Muscle layer of duodenum (tissue), 2 donors: ENCODE data around the gene BEX5.
"Not testable (repeated sequence)": the region's sequence is repeated elsewhere in the genome, so short reads cannot be mapped to it uniquely, and the experiment has no call there.

Experiments
- H3K27ac ChIP-seq: one replicate; pipeline ENCODE4 v1.7.0; 2013; ENCODE audit warnings: mild to moderate bottlenecking, low read length
- H3K27me3 ChIP-seq: one replicate; pipeline ENCODE4 v1.7.0; 2013; ENCODE audit warnings: low read depth, mild to moderate bottlenecking, control low read depth, low read length
- H3K36me3 ChIP-seq, 2 donors: one replicate each; pipeline ENCODE4 v1.7.0; 2013; ENCODE audit warnings: low read length in 2 of 2, control low read depth in 1 of 2, mild to moderate bottlenecking in 1 of 2; ENCODE audit not compliant: insufficient read depth in 2 of 2, control insufficient read depth in 1 of 2
- H3K4me1 ChIP-seq, 2 donors: one replicate each; pipeline ENCODE4 v1.7.0; 2013; ENCODE audit warnings: low read length in 2 of 2, mild to moderate bottlenecking in 2 of 2, control low read depth in 1 of 2, moderate library complexity in 1 of 2; ENCODE audit not compliant: insufficient read depth in 2 of 2, control insufficient read depth in 1 of 2
- H3K4me3 ChIP-seq, 2 donors: one replicate each; pipeline ENCODE4 v1.7.0; 2013; ENCODE audit warnings: low read length in 2 of 2, low read depth in 1 of 2, mild to moderate bottlenecking in 1 of 2
- H3K9me3 ChIP-seq, 2 donors: one replicate each; pipeline ENCODE4 v1.7.0; 2013; ENCODE audit warnings: low read length in 2 of 2, control low read depth in 1 of 2, mild to moderate bottlenecking in 1 of 2; ENCODE audit not compliant: control insufficient read depth in 1 of 2
- donor health status: healthy.

Gene BEX5

DNA sequence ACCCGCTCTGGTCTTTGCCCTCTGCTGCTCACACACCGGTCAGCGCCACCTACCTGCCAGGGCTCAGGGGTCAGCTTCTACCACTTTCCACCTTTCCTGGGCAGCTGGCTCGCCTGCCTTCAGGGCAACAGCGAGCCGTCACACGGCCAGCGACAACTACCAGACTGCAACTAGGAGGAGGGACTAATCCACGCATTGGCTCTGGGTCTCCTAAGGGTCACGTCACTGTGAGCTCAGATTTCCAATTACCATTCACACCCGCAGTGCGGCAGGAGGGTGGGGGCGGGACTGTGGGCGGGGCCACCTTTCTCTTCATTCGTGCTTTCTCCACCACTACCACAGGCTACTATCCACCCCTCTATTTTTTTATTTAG lies at the start of gene BEX5:
Gene BEX5 (minus strand): TSS at position 172 of the 374 bp plus-strand sequence. CDS start 1,712 bp downstream, outside the sequence.
- no peaks in the 10 kb centered on the region for H3K27me3 ChIP-seq
- H3K36me3 ChIP-seq = no peaks in the 10 kb centered on the region
- H3K4me1 ChIP-seq = no peaks in the 10 kb centered on the region
- H3K9me3 ChIP-seq = no peaks in the 10 kb centered on the region
- peak within 1 kb of the TSS; percentile 62 to 66 for H3K4me3 ChIP-seq
- H3K27ac ChIP-seq = no peak within 1 kb of the TSS

DNA sequence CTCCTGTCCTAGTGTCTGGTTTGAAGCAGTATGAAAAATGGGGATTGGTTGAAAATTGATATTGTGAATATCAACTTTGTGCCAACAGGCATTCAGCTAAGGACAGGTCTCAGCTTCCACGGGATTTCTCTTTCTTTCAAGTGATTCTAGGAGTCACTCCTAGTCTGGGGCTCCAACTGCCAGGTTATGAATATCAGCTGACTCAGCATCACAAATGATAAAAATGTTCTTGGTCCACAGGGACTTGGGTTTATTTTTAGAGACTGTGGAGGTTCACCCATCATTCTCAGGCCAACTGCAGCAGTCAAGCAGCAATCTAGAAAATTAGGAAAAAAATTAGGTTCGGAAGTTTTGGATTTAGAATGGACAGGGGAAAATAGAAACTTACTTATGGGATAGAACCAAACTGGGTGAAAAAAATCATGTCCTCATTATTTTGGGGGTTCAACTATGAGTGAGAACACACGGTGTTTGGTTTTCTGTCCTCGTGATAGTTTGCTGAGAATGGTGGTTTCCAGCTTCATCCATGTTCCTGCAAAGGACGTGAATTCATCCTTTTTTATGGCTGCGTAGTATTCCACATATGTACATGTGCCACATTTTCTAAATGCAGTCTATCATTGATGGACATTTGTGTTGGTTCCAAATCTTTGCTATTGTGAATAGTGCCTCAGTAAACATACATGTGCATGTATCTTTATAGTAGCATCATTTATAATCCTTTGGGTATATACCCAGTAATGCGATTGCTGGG lies 30.4 kb upstream of the BEX5 start:
- Histone ChIP-seq H3K9me3 (no peaks in the 10 kb centered on the region), H3K27ac (no peak overlapping the region), H3K36me3 (no peaks in the 10 kb centered on the region), H3K27me3 (no peaks in the 10 kb centered on the region), H3K4me3 (no peak overlapping the region), H3K4me1 (no peaks in the 10 kb centered on the region)

DNA sequence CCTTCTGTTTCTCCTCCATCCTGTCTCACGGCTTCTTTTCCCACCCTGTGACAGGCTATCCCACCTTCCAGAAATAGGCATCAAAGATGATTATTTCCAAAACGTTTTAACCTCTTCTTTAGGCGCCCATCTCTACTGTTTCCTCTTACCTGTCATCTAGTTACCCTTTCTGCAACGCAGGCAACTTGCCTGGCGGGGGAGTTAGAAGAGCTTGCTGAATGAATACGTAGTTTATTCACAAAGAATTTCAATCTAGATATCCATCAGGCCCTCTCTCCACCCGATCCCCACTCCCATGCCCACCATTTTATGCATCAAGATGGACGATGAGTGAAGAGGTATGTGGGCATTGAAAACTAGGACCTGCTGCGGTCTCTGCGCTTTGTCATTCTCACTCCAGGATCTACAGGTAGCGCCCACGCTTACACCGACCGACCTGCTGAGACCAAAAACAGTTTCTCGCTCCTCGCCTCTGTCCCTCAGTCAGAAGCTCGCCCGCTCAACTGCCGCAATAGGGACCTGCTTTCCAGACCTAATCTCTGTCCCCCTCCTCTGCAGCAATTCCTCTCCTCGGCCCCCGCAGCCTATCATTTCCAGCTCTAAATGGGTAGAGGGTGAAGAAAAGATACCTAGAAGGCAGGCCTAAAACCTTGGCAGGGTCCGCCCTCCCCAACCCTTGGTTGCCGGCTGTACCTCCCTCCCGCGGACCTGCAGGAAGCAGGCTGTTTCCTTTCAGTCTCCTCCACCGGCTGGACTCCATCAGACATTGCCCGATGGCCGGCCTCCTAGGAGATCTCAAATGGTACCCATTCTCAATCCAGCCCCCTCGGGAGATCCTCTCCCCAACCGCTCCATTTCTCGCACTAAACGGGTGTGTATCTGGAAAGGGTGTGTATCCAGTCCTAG lies 624 bp downstream of the BEX5 start:
- H3K9me3 ChIP-seq = no peaks in the 10 kb centered on the region
- H3K27ac ChIP-seq = no peak overlapping the region
- peak overlapping the region; percentile 62 to 66 for H3K4me3 ChIP-seq
- no peaks in the 10 kb centered on the region for H3K36me3 ChIP-seq
- H3K4me1 ChIP-seq = no peaks in the 10 kb centered on the region
- no peaks in the 10 kb centered on the region for H3K27me3 ChIP-seq

DNA sequence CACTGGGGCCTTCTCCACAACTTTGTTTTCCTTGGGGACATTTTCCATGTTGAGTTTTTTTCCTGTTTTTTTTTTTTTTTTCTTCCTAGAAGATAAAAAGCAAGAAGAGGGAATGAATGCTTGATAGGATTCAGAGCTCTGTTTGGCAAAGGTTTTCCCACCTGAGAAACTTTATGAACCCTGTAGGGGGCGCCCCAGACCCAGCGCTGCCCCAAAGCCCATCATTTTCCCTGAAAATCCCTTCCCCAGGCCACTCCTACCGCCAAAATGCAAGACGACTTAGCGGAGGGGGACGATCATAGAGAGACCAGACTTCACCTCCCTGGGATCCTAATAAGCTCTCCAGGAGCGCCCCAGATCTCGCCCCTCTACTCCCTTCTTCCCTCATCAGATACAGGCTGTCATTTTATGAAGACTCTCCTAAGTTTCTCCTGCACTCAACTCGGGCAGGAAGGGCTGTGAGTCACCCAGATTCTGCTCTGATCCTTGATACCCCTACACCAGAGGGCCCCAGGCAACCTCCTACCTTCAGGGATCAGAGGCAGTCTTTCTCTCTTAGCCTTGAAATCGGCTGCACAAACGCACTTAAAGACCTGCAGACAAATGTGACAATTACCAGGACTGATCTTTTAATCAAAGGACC lies 1.4 kb downstream of the BEX5 start:
- Histone ChIP-seq H3K4me1 (no peaks in the 10 kb centered on the region), H3K9me3 (no peaks in the 10 kb centered on the region), H3K27me3 (no peaks in the 10 kb centered on the region), H3K27ac (no peak overlapping the region), H3K36me3 (no peaks in the 10 kb centered on the region), H3K4me3 (peak overlapping the region in 1 of 2 donors; percentile 66)

DNA sequence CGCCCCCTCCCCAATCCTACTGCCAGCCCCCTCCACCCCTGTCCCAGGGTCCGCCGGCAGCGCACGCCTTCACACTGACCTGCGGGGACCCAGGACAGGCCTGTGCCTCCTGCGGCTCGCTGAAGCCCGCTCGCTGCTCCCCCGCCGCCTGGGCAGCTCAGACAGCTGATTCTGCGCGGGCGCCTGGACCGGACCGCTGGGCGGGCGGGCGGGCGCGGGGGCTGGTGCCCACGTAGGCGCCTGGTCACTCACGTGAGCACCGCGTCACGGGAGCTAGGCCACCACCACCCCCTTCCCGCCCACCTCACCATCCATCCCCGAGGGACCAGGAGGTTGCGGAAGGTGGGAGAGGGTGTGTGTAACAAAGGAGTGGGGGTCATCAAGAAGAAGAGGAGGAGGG lies 13.5 kb downstream of the BEX5 start, which contains the start of gene TCEAL6:
Gene TCEAL6 (minus strand): TSS at position 208 of the 400 bp plus-strand sequence.
- H3K4me3 ChIP-seq, H3K4me1 ChIP-seq, H3K27ac ChIP-seq, H3K27me3 ChIP-seq, H3K9me3 ChIP-seq, H3K36me3 ChIP-seq: not testable (repeated sequence)

DNA sequence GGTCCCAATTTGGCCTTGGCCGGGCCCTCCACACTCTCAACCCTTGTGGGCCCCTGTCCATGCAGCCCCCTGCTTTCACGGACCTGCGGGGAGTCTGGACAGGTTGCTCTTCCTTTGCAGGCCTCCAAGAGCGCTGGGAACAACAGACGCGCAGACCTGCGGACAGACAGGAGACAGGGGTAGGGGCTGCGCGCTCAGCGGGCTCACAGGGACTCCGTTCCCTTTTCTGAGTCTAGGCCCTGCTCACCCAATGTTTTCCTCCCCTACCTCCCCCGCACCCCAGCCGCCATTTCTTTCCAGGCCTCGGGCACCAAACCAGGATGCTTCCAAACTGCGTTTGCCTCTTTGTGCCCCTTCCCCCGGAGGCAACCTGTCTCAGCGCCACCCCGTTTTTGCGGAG lies 14.1 kb downstream of the BEX5 start:
- not testable (repeated sequence) for H3K27me3 ChIP-seq, H3K9me3 ChIP-seq, H3K4me3 ChIP-seq, H3K36me3 ChIP-seq, H3K27ac ChIP-seq, H3K4me1 ChIP-seq

DNA sequence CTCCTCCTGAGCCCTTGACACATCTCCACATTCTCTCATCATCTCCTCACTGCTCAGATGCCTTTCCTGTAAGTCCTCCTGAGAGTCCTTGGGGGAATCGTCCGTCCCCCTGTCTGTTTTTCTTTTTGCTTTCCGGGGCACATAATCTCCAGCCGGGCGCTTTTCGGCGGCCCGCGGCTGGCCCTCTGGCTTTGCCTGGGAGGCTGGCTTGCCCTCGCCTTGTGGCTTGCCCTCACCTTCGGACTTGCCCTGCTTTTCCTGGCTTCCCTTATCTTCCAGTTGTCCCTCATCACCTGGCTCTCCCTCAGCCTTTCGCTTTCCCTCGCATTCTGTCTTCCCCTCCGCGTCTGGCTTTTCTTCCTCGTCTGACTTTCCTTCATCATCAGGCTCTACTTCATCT lies 14.9 kb downstream of the BEX5 start:
- not testable (repeated sequence) for H3K4me1 ChIP-seq, H3K36me3 ChIP-seq, H3K9me3 ChIP-seq, H3K27me3 ChIP-seq, H3K27ac ChIP-seq, H3K4me3 ChIP-seq

DNA sequence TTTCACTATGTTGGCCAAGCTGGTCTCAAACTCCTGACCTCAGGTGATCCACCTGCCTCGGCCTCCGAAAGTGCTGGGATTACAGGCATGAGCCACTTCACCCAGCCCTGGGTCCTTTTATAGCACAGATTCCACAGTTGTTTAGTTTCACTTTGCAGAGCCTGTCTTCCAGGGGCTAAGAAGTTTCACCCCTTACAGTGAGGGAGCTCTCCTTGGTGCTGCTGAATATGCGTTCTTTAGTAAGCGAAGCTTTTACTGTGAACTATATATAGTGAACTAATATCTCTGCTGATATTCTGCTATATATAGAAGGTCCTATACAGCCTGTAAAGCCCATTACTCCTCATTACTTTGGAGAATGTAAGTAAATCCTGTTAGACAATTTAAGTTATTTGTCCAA lies 17.7 kb downstream of the BEX5 start:
- H3K27me3 ChIP-seq = no peaks in the 10 kb centered on the region
- no peaks in the 10 kb centered on the region for H3K4me1 ChIP-seq
- H3K36me3 ChIP-seq = no peaks in the 10 kb centered on the region
- no peak overlapping the region for H3K4me3 ChIP-seq
- no peaks in the 10 kb centered on the region for H3K9me3 ChIP-seq
- no peak overlapping the region for H3K27ac ChIP-seq

DNA sequence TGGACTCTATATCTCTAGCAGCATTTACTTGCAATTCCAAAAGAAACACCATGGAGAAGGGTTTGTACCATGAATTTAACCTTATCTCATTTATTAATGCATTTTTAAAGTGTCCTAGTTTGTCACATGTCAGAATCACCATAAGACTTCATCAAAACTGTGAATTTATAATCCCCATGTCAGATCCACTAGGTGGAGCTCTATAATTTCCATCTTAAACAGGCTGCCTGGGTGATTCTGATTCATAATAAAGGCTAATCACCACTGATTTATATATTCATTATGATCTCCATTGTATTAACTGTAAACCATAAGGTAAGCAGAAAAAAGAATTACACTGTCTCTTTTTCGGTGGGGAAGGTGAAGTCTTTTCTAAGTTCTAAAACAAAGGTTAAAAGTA lies 26.3 kb downstream of the BEX5 start:
- H3K27ac ChIP-seq = no peak overlapping the region
- H3K9me3 ChIP-seq = no peaks in the 10 kb centered on the region
- no peaks in the 10 kb centered on the region for H3K27me3 ChIP-seq
- H3K36me3 ChIP-seq = no peaks in the 10 kb centered on the region
- no peaks in the 10 kb centered on the region for H3K4me1 ChIP-seq
- no peak overlapping the region for H3K4me3 ChIP-seq

DNA sequence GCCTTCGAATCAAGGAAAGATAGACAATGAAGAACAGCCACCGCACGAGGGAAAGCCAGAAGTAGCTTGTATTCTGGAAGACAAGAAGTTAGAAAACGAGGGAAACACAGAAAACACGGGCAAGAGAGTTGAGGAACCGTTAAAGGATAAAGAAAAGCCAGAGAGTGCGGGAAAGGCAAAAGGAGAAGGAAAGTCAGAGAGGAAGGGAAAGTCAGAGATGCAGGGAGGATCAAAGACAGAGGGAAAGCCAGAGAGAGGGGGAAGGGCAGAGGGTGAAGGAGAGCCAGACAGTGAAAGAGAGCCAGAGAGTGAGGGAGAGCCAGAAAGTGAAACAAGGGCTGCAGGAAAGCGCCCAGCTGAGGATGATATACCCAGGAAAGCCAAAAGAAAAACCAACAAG lies 28.9 kb downstream of the BEX5 start:
- H3K36me3 ChIP-seq = no peaks in the 10 kb centered on the region
- peak overlapping the region in 1 of 2 donors; percentile 58 for H3K4me3 ChIP-seq
- H3K4me1 ChIP-seq = no peaks in the 10 kb centered on the region
- no peaks in the 10 kb centered on the region for H3K9me3 ChIP-seq
- no peak overlapping the region for H3K27ac ChIP-seq
- no peaks in the 10 kb centered on the region for H3K27me3 ChIP-seq

DNA sequence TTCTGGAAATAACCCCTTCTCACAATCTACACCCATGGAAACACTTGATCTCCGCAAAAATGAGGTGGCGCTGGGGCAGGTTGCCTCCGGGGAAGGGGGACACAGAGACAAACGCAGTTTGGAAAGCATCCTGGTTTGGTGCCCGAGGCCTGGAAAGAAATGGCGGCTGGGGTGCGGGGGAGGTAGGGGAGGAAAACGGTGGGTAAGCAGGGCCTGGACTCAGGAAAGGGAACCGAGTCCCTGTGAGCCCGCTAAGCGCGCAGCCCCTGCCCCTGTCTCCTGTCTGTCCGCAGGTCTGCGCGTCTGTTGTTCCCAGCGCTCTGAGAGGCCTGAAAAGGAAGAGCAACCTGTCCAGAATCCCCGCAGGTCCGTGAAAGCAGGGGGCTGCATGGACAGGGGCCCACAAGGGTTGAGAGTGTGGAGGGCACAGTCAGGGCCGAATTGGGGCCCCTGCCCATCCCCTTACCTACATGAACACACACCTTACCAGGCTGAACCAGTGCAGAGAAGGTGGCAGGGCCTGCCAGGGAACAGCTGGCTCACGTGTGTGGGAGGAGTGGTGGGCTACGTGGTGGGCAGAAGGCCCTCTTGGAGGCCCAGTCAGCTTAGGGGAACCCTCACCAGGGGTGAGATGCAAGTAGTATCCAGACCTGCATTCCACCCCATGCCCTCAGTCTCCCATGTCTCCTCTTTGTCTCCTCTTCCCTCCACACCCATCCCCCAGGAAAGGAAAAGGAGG lies 29.5 kb downstream of the BEX5 start:
- H3K4me3 ChIP-seq = peak overlapping the region in 1 of 2 donors; percentile 58
- not testable (repeated sequence) for H3K4me1 ChIP-seq, H3K36me3 ChIP-seq, H3K9me3 ChIP-seq, H3K27ac ChIP-seq, H3K27me3 ChIP-seq
